Coronary artery (tissue), 2 donors: ENCODE measurements around the gene LRRC4.

Experiments used
- DNase-seq: peaks from one replicate; pipeline ENCODE4 v3.0.0-alpha.2; 2017; ENCODE audit warnings: low spot score
- H3K27ac ChIP-seq, 2 donors: fragments of 200-600 bp; sonication (generic); one replicate each; pipeline ENCODE4 v1.5.1; 2016 to 2019
- H3K4me3 ChIP-seq: fragments of 200-600 bp; sonication (generic); 2 replicates; pipeline ENCODE4 v1.5.1; 2016; ENCODE audit warnings: mild to moderate bottlenecking, moderate library complexity
- TF ChIP-seq, protein P1 (sequence below): fragments of 200-600 bp; sonication (generic); IDR thresholded peaks from one replicate; pipeline ENCODE4 v1.5.1; 2019; ENCODE audit warnings: antibody characterized with exemption

Gene LRRC4

DNA sequence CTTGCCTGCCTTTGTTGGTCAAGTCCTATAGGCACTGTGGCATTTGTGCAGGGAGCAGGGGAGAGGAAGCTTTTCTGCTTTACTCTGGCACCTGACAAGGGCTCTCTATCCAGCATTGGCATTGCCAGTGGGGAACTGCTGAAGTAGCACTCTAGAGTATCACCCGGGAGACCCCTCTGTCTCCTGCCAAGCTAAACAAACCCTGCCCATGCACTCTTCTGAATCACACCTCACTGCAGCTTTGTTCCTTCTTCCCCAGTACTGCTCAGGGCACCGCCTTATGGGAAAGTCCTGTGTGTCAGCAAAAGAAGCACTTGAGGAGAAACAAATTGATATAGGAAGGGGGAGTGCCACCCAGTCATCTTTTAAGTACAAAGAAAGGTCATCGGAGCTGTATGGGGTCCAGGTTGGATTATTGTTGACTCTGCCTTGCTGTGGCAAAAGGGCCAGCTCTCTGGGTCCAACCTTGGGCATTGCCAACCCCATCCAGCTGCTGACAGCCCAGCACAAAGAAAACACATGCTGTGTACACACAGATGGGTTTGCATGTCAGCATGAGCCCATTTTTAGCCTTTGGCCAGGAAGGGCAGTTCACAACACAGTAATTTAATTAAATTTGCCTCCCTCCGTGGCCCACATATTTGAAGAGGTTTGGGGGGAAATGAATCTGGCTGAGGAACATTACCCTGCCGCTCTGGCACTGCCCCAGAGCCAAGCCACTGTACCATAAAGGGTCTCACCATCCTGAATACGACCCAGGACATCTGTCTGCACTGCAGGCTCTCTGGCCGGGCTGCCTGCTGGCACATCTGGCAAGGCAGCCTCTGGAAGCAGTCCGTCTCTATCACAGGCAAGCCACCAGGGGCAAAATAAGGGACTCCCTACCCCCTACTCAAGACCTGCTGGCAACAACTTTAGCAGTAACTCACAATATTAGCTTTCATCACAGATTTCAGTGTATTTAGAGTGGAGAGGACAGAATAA is 13.1 kb downstream of the LRRC4 start:
- Histone ChIP-seq H3K27ac (no peak overlapping the region), H3K4me3 (no peak overlapping the region)
- TF ChIP-seq, protein P1, sequence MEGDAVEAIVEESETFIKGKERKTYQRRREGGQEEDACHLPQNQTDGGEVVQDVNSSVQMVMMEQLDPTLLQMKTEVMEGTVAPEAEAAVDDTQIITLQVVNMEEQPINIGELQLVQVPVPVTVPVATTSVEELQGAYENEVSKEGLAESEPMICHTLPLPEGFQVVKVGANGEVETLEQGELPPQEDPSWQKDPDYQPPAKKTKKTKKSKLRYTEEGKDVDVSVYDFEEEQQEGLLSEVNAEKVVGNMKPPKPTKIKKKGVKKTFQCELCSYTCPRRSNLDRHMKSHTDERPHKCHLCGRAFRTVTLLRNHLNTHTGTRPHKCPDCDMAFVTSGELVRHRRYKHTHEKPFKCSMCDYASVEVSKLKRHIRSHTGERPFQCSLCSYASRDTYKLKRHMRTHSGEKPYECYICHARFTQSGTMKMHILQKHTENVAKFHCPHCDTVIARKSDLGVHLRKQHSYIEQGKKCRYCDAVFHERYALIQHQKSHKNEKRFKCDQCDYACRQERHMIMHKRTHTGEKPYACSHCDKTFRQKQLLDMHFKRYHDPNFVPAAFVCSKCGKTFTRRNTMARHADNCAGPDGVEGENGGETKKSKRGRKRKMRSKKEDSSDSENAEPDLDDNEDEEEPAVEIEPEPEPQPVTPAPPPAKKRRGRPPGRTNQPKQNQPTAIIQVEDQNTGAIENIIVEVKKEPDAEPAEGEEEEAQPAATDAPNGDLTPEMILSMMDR = no peak
- no peak for DNase-seq

DNA sequence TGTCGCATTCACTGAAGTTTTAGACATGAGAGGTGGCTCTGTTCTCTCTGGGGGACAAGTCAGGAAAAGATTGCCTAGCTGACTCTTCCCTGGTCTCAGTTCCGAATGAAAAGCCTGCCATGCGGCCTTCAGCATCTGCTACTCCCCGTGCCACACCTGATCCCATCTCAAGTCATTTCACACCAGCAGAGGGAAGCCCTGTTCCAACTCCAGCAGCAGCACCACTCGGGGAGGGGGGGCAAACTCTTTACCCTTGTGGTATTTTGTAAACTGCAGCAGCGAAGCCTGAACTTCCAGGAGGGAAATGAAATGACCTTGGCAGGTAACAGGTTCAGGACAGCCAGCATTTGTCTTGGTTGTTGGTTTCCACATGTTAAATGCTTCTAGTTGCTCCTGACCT is 13.8 kb downstream of the LRRC4 start:
- Histone ChIP-seq H3K27ac (no peak overlapping the region), H3K4me3 (no peak overlapping the region)
- TF ChIP-seq, protein P1 = no peak
- no peak for DNase-seq

DNA sequence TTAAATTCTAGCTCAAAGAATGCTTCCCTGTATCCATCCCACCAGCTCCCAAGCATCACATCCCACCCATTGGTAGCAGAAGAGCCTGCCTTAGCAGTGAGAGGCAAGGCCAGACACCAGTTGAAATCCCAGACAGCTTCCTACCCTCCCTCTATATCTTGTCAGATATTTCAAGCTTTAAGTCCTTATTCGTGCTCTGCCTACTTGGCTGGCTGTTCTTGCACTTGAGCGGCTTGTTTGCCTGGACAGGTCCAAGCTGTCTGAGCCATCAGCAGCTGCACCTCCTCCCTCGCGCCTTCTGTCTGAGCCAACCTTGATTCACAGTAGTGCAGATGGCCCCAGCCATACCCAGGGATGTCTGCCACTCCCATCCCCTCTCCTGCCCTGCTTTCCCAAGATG is 16.4 kb downstream of the LRRC4 start:
- DNase-seq = no peak
- no peak overlapping the region for H3K4me3 ChIP-seq
- TF ChIP-seq, protein P1 = no peak
- H3K27ac ChIP-seq = no peak overlapping the region

DNA sequence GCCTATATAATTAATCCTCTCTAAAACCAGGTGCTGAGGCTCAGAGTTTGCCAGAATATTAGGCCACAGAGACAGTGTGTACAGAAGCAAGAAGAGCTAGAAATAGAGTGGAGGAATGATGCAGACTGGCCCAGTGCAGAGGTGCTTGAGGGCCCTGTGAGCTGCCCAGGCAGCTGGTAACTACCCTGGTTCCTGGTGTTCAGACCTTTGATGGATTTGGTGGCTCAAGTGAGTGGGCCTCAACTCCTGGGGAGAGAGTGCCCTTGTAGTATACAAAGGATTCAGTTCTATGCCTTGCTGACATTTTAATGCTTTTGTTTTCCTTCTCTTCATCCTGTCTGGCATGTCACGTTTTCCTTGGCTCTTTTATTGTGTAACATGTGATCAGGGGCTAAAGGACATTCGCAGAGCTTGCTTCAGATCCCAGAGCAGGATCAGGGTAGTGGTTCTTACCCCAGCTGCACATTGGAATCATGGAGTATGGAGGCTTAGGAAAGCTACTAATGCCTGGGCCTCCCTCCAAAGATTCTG is 20.0 kb downstream of the LRRC4 start:
- TF ChIP-seq, protein P1 = no peak
- Histone ChIP-seq H3K27ac (no peak overlapping the region), H3K4me3 (no peak overlapping the region)
- DNase-seq = no peak

DNA sequence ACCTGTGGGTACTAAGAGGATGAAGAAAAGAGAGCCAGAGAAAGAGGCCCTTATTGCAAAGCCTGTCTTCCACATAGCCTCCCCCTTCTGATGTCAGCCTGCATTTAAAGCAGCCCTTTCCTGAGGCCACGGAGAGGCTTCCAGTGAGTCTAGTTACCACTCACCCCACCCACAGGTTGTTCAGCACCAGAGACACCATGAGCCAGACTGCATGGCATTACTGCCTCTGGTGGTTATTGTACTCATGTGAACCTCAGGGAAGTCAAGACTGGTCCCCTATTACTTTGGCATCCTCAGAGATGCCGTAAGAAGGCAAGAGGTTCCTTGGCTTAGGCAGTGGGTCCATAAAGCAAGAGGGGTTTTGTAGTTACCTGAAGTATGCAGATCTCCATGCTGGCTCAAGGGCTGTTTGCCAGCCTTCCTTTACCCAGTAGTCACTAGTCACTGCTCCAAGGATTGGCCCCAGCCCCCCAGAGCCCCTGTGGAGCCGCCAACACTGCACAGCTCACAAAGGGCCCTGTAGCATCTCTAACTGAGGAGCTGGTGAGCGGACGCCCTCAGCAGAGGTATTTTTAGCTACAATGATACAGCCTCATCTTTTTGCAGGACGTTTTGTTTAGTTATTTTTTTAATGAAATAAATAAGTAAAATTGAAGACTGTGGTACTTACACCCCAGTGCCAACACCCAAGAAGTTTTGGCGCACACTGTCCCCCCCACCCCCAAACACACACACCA is 20.7 kb downstream of the LRRC4 start:
- no peak overlapping the region for H3K4me3 ChIP-seq
- DNase-seq = no peak
- TF ChIP-seq, protein P1 = no peak
- H3K27ac ChIP-seq = no peak overlapping the region

DNA sequence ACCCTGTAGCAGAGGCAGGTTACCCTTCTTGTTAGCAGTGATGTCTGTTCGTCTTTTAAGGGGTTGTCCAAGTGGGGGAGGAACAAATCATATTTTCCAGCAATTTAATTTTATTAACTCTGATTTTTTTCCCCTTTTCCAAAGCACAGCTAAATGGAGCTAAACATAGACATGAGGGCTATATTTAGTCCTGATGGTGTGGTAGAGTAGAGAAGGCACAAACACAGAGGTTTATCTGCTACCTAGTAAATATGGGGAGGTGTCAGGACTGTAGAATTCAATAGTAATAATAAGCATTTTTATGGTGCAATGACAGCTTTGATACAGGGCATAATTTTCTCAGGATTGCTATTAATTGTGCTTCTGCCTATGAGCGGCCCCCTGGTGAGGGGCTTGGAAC is 22.5 kb downstream of the LRRC4 start:
- TF ChIP-seq, protein P1 = no peak
- DNase-seq = no peak
- no peak overlapping the region for H3K4me3 ChIP-seq
- H3K27ac ChIP-seq = no peak overlapping the region
